Stimulated activated naive CD8-positive, alpha-beta T cell treated with anti-CD3 and anti-CD28 coated beads, Interleukin-15, Interleukin-2, amounts not matched to agents 100 ng/mL and 50 ng/mL, for 24 hours (primary cell): ENCODE data around the gene RCOR1.
"Not testable (repeated sequence)": the region's sequence is repeated elsewhere in the genome, so short reads cannot be mapped to it uniquely, and the experiment has no call there.

Experiments
- H3K27ac Mint-ChIP-seq: one replicate; pipeline ENCODE4 v1.8.0; 2021; ENCODE audit warnings: mild to moderate bottlenecking, mixed read lengths
- H3K27me3 Mint-ChIP-seq: one replicate; pipeline ENCODE4 v1.8.0; 2021; ENCODE audit warnings: mixed read lengths
- H3K36me3 Mint-ChIP-seq: one replicate; pipeline ENCODE4 v1.8.0; 2021; ENCODE audit warnings: low read depth, mixed read lengths
- H3K4me1 Mint-ChIP-seq: one replicate; pipeline ENCODE4 v1.8.0; 2021; ENCODE audit warnings: low read depth, mixed read lengths
- H3K4me3 Mint-ChIP-seq: one replicate; pipeline ENCODE4 v1.8.0; 2021; ENCODE audit warnings: mild to moderate bottlenecking, mixed read lengths
- H3K9me3 Mint-ChIP-seq: one replicate; pipeline ENCODE4 v1.8.0; 2021; ENCODE audit warnings: mixed read lengths

Gene RCOR1

GRCh38 chr14:102759456-102760187 lies 167.2 kb downstream of the RCOR1 start:
- Mint-ChIP-seq H3K36me3 (no peaks in the 10 kb centered on the region), H3K4me3 (no peak overlapping the region), H3K27ac (no peak overlapping the region), H3K27me3 (peaks cover 3% of the 10 kb centered on the region), H3K9me3 (no peaks in the 10 kb centered on the region), H3K4me1 (peaks cover 8% of the 10 kb centered on the region)

GRCh38 chr14:102760496-102761193 lies 168.2 kb downstream of the RCOR1 start:
- no peaks in the 10 kb centered on the region for H3K36me3 Mint-ChIP-seq
- H3K9me3 Mint-ChIP-seq: no peaks in the 10 kb centered on the region
- H3K27ac Mint-ChIP-seq: no peak overlapping the region
- H3K4me1 Mint-ChIP-seq: peaks cover 5% of the 10 kb centered on the region
- peaks cover 3% of the 10 kb centered on the region for H3K27me3 Mint-ChIP-seq
- no peak overlapping the region for H3K4me3 Mint-ChIP-seq

- Mint-ChIP-seq H3K4me3 (no peak overlapping the region), H3K27me3 (peaks cover 3% of the 10 kb centered on the region), H3K36me3 (no peaks in the 10 kb centered on the region), H3K4me1 (peaks cover 5% of the 10 kb centered on the region), H3K27ac (no peak overlapping the region), H3K9me3 (no peaks in the 10 kb centered on the region)
Observed at GRCh38 chr14:102761206-102761605, 168.8 kb downstream of the RCOR1 start.

GRCh38 chr14:102764220-102764671 lies 171.8 kb downstream of the RCOR1 start:
- Mint-ChIP-seq H3K36me3 (no peaks in the 10 kb centered on the region), H3K27ac (no peak overlapping the region), H3K27me3 (peaks cover 3% of the 10 kb centered on the region), H3K4me3 (no peak overlapping the region), H3K9me3 (no peaks in the 10 kb centered on the region), H3K4me1 (peaks cover 16% of the 10 kb centered on the region)

GRCh38 chr14:102765770-102766169 lies 173.3 kb downstream of the RCOR1 start:
- not testable (repeated sequence) for H3K27me3 Mint-ChIP-seq, H3K9me3 Mint-ChIP-seq, H3K27ac Mint-ChIP-seq, H3K36me3 Mint-ChIP-seq, H3K4me3 Mint-ChIP-seq
- H3K4me1 Mint-ChIP-seq: peaks cover 16% of the 10 kb centered on the region

GRCh38 chr14:102768223-102769048 lies 176.0 kb downstream of the RCOR1 start:
- Mint-ChIP-seq H3K4me3 (no peak overlapping the region), H3K9me3 (no peaks in the 10 kb centered on the region), H3K27me3 (no peaks in the 10 kb centered on the region), H3K4me1 (peaks cover 19% of the 10 kb centered on the region), H3K27ac (peak overlapping the region; percentile 77), H3K36me3 (no peaks in the 10 kb centered on the region)

- Mint-ChIP-seq H3K9me3 (no peaks in the 10 kb centered on the region), H3K27me3 (no peaks in the 10 kb centered on the region), H3K4me3 (no peak overlapping the region), H3K4me1 (peaks cover 21% of the 10 kb centered on the region), H3K27ac (no peak overlapping the region), H3K36me3 (no peaks in the 10 kb centered on the region)
Observed at GRCh38 chr14:102769049-102769327, 176.5 kb downstream of the RCOR1 start.

GRCh38 chr14:102770147-102771123 lies 178.0 kb downstream of the RCOR1 start:
- Mint-ChIP-seq H3K36me3 (no peaks in the 10 kb centered on the region), H3K9me3 (no peaks in the 10 kb centered on the region), H3K27me3 (no peaks in the 10 kb centered on the region), H3K27ac (peak overlapping the region; percentile 8), H3K4me3 (no peak overlapping the region), H3K4me1 (peaks cover 27% of the 10 kb centered on the region)

GRCh38 chr14:102771144-102771543 lies 178.7 kb downstream of the RCOR1 start:
- H3K9me3 Mint-ChIP-seq: no peaks in the 10 kb centered on the region
- H3K4me3 Mint-ChIP-seq: no peak overlapping the region
- no peaks in the 10 kb centered on the region for H3K36me3 Mint-ChIP-seq
- H3K27ac Mint-ChIP-seq: no peak overlapping the region
- H3K4me1 Mint-ChIP-seq: peaks cover 34% of the 10 kb centered on the region
- H3K27me3 Mint-ChIP-seq: no peaks in the 10 kb centered on the region

GRCh38 chr14:102772781-102773570 lies 180.5 kb downstream of the RCOR1 start:
- Mint-ChIP-seq H3K36me3 (no peaks in the 10 kb centered on the region), H3K4me1 (peaks cover 40% of the 10 kb centered on the region), H3K27me3 (no peaks in the 10 kb centered on the region), H3K9me3 (no peaks in the 10 kb centered on the region), H3K4me3 (no peak overlapping the region), H3K27ac (peak overlapping the region; percentile 50)

- peak overlapping the region; percentile 60 for H3K4me3 Mint-ChIP-seq
- H3K4me1 Mint-ChIP-seq: peaks cover 43% of the 10 kb centered on the region
- peaks cover 14% of the 10 kb centered on the region for H3K36me3 Mint-ChIP-seq
- no peaks in the 10 kb centered on the region for H3K9me3 Mint-ChIP-seq
- H3K27me3 Mint-ChIP-seq: no peaks in the 10 kb centered on the region
- H3K27ac Mint-ChIP-seq: peak overlapping the region; percentile 89
Observed at GRCh38 chr14:102774391-102775153, 182.1 kb downstream of the RCOR1 start.

GRCh38 chr14:102775855-102776760 lies 183.7 kb downstream of the RCOR1 start:
- H3K4me3 Mint-ChIP-seq: peak overlapping the region; percentile 72
- H3K4me1 Mint-ChIP-seq: peaks cover 58% of the 10 kb centered on the region
- H3K27ac Mint-ChIP-seq: peak overlapping the region; percentile 83
- no peaks in the 10 kb centered on the region for H3K27me3 Mint-ChIP-seq
- H3K36me3 Mint-ChIP-seq: peaks cover 27% of the 10 kb centered on the region
- H3K9me3 Mint-ChIP-seq: no peaks in the 10 kb centered on the region
